WI38 (cell line): ENCODE data around the gene OST4.
A peak's percentile ranks its signal among the peaks of the same experiment; 100 is the strongest.
"Not testable (repeated sequence)": the region's sequence is repeated elsewhere in the genome, so short reads cannot be mapped to it uniquely, and the experiment has no call there.

Experiments used
- H3K4me3 ChIP-seq: 2 replicates; pipeline ENCODE4 v1.5.1; 2011; ENCODE audit warnings: low read depth, mild to moderate bottlenecking, control low read depth, low read length
- TF ChIP-seq, protein P1 (sequence below): IDR thresholded peaks from 2 replicates; pipeline ENCODE4 v1.5.1; 2012; ENCODE audit warnings: low read depth, mild to moderate bottlenecking, control low read depth, low read length

The OST4 gene

GRCh38 chr2:27071277-27071989, at the start of gene OST4:
Gene OST4, minus strand, starts transcription at chr2:27071654.
- H3K4me3 ChIP-seq, result peak within 1 kb of the TSS; percentile 100
- TF ChIP-seq, protein P1, sequence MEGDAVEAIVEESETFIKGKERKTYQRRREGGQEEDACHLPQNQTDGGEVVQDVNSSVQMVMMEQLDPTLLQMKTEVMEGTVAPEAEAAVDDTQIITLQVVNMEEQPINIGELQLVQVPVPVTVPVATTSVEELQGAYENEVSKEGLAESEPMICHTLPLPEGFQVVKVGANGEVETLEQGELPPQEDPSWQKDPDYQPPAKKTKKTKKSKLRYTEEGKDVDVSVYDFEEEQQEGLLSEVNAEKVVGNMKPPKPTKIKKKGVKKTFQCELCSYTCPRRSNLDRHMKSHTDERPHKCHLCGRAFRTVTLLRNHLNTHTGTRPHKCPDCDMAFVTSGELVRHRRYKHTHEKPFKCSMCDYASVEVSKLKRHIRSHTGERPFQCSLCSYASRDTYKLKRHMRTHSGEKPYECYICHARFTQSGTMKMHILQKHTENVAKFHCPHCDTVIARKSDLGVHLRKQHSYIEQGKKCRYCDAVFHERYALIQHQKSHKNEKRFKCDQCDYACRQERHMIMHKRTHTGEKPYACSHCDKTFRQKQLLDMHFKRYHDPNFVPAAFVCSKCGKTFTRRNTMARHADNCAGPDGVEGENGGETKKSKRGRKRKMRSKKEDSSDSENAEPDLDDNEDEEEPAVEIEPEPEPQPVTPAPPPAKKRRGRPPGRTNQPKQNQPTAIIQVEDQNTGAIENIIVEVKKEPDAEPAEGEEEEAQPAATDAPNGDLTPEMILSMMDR, result no peak

DNA sequence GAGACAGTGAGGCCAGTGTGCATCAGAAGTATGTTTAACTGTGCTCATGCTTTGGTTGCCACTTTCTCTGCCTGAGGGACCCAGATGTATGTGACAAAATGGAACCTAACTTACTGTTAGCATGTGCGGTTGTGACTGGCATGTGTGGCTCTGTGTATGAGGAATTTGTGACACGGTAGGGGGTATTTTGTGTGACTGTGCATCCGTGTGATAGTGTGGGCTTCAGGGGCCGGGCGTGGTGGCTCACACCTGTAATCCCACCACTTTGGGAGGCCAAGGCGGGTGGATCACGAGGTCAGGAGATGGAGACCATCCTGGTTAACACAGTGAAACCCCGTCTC, 47.8 kb upstream of the OST4 start:
- not testable (repeated sequence) for H3K4me3 ChIP-seq

GRCh38 chr2:27118525-27119329, 47.3 kb upstream of the OST4 start, which contains the start of gene CGREF1:
Gene CGREF1, minus strand, starts transcription at chr2:27119128. Its CDS starts 14,762 bp downstream, at chr2:27104366.
- H3K4me3 ChIP-seq, result 0 out of 2 replicates have a peak within 1 kb of the TSS, but pooled peaks have one; percentile 9
- TF ChIP-seq, protein P1, result no peak

GRCh38 chr2:27117995-27118524, 46.6 kb upstream of the OST4 start:
- TF ChIP-seq, protein P1, result no peak
- H3K4me3 ChIP-seq, result no peak overlapping the region

- TF ChIP-seq, protein P1, result no peak
- no peak overlapping the region for H3K4me3 ChIP-seq
Measured at GRCh38 chr2:27115519-27115918, 44.1 kb upstream of the OST4 start.

- not testable (repeated sequence) for H3K4me3 ChIP-seq
Measured at GRCh38 chr2:27111392-27112078, 40.1 kb upstream of the OST4 start.

GRCh38 chr2:27110603-27111352, 39.3 kb upstream of the OST4 start:
- H3K4me3 ChIP-seq, result not testable (repeated sequence)

DNA sequence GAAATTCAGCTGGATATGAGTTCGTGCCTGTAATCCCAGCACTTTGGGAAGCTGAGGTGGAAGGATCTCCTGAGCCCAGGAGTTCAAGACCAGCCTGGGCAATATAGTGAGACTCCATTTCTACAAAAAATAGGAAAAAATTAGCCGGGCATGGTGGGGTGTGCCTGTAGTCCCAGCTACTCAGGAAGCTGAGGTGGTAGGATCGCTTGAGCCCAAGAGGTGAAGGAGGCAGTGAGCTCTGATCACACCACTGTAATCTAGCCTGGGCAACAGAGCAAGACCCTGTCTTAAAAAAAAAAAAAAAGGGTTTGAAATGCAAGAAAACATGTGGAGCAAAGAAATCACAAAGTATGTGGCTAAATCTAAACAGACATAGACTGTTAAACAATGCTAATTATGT, 37.6 kb upstream of the OST4 start:
- TF ChIP-seq, protein P1, result no peak
- no peak overlapping the region for H3K4me3 ChIP-seq
